Measurements from ENCODE around the gene VCL. TPM values are rescaled to one million over a fixed set of nuclear protein-coding genes. Genes with fewer than 3 reads are reported as not detected.

VCL gene
- total and polyA plus RNA-seq, 9 of the 15 experiments (the other 6 are each of a cell fraction or from before 2014, with no cell fraction given): 29.8 to 186 (median 76.4) TPM

DNA sequence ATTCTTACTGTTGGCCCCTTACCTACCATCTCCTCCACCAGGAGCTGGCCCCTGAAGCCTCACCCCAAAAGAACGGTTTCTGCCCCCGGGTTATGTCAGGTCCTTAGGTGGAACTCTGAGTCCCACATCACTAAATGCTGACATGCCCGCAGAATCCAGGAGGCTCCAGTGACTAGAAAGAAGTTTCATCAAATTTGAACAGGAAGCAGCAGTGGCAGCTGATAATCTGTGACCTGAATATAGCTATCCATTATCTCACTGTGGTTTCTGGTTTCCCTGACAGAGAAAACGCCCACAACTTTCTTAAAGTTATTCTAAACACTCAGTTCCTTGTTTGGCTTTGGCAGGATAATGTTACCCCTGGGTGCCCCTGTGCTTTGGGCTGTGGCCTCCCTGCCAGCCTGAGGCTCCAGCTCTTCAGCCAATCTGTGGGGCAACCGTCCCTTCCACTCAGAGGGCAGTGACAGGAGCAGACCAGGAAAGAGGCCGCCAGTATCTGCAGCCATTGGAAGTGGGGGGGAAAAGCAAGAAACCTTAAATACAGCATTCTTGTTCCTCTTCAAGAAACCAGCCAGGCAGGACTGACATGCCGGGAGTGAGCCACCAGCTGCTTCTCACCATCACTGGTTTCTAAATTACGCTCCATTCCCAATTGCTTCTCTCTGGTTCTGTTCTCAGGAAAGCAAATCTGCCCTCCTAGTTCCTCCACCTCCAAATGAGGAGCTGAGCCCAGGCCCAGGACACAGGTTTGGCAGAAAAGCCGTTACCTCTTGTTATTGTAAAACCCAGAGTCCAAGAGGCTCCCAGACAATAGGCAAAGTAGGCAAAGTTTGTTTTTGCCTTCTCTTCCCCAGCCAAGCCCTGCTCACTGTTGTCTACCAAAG lies 41.2 kb upstream of the VCL start (continued):
- TF ChIP-seq, protein P1, sequence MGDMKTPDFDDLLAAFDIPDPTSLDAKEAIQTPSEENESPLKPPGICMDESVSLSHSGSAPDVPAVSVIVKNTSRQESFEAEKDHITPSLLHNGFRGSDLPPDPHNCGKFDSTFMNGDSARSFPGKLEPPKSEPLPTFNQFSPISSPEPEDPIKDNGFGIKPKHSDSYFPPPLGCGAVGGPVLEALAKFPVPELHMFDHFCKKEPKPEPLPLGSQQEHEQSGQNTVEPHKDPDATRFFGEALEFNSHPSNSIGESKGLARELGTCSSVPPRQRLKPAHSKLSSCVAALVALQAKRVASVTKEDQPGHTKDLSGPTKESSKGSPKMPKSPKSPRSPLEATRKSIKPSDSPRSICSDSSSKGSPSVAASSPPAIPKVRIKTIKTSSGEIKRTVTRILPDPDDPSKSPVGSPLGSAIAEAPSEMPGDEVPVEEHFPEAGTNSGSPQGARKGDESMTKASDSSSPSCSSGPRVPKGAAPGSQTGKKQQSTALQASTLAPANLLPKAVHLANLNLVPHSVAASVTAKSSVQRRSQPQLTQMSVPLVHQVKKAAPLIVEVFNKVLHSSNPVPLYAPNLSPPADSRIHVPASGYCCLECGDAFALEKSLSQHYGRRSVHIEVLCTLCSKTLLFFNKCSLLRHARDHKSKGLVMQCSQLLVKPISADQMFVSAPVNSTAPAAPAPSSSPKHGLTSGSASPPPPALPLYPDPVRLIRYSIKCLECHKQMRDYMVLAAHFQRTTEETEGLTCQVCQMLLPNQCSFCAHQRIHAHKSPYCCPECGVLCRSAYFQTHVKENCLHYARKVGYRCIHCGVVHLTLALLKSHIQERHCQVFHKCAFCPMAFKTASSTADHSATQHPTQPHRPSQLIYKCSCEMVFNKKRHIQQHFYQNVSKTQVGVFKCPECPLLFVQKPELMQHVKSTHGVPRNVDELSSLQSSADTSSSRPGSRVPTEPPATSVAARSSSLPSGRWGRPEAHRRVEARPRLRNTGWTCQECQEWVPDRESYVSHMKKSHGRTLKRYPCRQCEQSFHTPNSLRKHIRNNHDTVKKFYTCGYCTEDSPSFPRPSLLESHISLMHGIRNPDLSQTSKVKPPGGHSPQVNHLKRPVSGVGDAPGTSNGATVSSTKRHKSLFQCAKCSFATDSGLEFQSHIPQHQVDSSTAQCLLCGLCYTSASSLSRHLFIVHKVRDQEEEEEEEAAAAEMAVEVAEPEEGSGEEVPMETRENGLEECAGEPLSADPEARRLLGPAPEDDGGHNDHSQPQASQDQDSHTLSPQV (IDR thresholded peaks at IDR 0.05): peak; percentile 88
- TF ChIP-seq NFRKB (IDR thresholded peaks at IDR 0.05; ENCODE audit: low read depth) (peak; percentile 77), ZFPM2 (CRISPR knock-in tag; IDR thresholded peaks at IDR 0.05) (0 out of 2 replicates have a peak, but pooled peaks have one; percentile 37), SMAD4 (CRISPR knock-in tag; conservative IDR thresholded peaks at IDR 0.05) (peak; percentile 23; the same call in 1 of the 2 replicates), SMAD3 (CRISPR knock-in tag; conservative IDR thresholded peaks at IDR 0.05) (no peak), SMAD1 (IDR thresholded peaks at IDR 0.05; ENCODE audit: low read depth, low read length, partially characterized antibody) (peak; percentile 44), NFIC (IDR thresholded peaks at IDR 0.05) (peak; percentile 65), NR2C1 (IDR thresholded peaks at IDR 0.05) (no peak; the same call in 1 of the 2 replicates), NR2C1 (tag; IDR thresholded peaks at IDR 0.05) (0 out of 2 replicates have a peak, but pooled peaks have one; percentile 34), POU5F1 (IDR thresholded peaks at IDR 0.05; ENCODE audit: borderline replicate concordance, low read depth, low read length, partially characterized antibody) (no peak), SMARCA4 (IDR thresholded peaks at IDR 0.05) (peak; percentile 95), RUNX1 (IDR thresholded peaks at IDR 0.05; ENCODE audit: low read depth) (0 out of 2 replicates have a peak, but pooled peaks have one; percentile 55), MAFF (IDR thresholded peaks at IDR 0.05; ENCODE audit: low read length) (peak; percentile 40)
- TF ChIP-seq, protein P2, sequence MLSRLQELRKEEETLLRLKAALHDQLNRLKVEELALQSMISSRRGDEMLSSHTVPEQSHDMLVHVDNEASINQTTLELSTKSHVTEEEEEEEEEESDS (CRISPR knock-in tag; IDR thresholded peaks at IDR 0.05): no peak
- TF ChIP-seq, protein P3, sequence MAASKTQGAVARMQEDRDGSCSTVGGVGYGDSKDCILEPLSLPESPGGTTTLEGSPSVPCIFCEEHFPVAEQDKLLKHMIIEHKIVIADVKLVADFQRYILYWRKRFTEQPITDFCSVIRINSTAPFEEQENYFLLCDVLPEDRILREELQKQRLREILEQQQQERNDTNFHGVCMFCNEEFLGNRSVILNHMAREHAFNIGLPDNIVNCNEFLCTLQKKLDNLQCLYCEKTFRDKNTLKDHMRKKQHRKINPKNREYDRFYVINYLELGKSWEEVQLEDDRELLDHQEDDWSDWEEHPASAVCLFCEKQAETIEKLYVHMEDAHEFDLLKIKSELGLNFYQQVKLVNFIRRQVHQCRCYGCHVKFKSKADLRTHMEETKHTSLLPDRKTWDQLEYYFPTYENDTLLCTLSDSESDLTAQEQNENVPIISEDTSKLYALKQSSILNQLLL (CRISPR knock-in tag; IDR thresholded peaks at IDR 0.05; ENCODE audit: borderline replicate concordance): no peak
- TF ChIP-seq, protein P4, sequence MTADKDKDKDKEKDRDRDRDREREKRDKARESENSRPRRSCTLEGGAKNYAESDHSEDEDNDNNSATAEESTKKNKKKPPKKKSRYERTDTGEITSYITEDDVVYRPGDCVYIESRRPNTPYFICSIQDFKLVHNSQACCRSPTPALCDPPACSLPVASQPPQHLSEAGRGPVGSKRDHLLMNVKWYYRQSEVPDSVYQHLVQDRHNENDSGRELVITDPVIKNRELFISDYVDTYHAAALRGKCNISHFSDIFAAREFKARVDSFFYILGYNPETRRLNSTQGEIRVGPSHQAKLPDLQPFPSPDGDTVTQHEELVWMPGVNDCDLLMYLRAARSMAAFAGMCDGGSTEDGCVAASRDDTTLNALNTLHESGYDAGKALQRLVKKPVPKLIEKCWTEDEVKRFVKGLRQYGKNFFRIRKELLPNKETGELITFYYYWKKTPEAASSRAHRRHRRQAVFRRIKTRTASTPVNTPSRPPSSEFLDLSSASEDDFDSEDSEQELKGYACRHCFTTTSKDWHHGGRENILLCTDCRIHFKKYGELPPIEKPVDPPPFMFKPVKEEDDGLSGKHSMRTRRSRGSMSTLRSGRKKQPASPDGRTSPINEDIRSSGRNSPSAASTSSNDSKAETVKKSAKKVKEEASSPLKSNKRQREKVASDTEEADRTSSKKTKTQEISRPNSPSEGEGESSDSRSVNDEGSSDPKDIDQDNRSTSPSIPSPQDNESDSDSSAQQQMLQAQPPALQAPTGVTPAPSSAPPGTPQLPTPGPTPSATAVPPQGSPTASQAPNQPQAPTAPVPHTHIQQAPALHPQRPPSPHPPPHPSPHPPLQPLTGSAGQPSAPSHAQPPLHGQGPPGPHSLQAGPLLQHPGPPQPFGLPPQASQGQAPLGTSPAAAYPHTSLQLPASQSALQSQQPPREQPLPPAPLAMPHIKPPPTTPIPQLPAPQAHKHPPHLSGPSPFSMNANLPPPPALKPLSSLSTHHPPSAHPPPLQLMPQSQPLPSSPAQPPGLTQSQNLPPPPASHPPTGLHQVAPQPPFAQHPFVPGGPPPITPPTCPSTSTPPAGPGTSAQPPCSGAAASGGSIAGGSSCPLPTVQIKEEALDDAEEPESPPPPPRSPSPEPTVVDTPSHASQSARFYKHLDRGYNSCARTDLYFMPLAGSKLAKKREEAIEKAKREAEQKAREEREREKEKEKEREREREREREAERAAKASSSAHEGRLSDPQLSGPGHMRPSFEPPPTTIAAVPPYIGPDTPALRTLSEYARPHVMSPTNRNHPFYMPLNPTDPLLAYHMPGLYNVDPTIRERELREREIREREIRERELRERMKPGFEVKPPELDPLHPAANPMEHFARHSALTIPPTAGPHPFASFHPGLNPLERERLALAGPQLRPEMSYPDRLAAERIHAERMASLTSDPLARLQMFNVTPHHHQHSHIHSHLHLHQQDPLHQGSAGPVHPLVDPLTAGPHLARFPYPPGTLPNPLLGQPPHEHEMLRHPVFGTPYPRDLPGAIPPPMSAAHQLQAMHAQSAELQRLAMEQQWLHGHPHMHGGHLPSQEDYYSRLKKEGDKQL (CRISPR knock-in tag; IDR thresholded peaks at IDR 0.05; ENCODE audit: borderline replicate concordance): 0 out of 2 replicates have a peak, but pooled peaks have one; percentile 62

Data from K562 (cell line).